ENCODE results near the gene HOXD3. TPM values are rescaled to one million over a fixed set of nuclear protein-coding genes. Genes with fewer than 3 reads are reported as not detected.
A peak's percentile ranks its signal among the peaks of the same experiment; 100 is the strongest.

Gene HOXD3
- total and polyA plus RNA-seq, 4 donors: 7.3 to 23.0 (median 14.7) TPM

- Histone ChIP-seq H3K4me3 (ENCODE audit: low read depth, low read length) (peak within 1 kb of the TSS; percentile 51), H3K27me3 (ENCODE audit: control insufficient read depth, insufficient read depth, low read length) (peaks cover 49% of the 10 kb centered on the region), H3K36me3 (ENCODE audit: control insufficient read depth, insufficient read depth, low read length) (no peaks in the 10 kb centered on the region), H3K27ac (ENCODE audit: low read depth, low read length) (no peak within 1 kb of the TSS), H3K4me1 (ENCODE audit: control insufficient read depth, insufficient read depth, low read length) (peaks cover 25% of the 10 kb centered on the region), H3K9me3 (ENCODE audit: control insufficient read depth, insufficient read depth, low read length) (no peaks in the 10 kb centered on the region)
- peak in 2 of 6 donors; percentile 51 to 72 for DNase-seq (ENCODE audit: low read depth in 4 of 6, low spot score in 6 of 6)
- WGBS (ENCODE audit: insufficient coverage): under 1% methylated on average over 62 of the region's 68 CpGs
Measured at GRCh38 chr2:176187899-176188773, 31.0 kb downstream of the HOXD3 start, which contains the start of gene HOXD1. Gene HOXD1, plus strand, starts transcription at chr2:176188668. Its CDS starts 134 bp downstream, at chr2:176188802.

DNA sequence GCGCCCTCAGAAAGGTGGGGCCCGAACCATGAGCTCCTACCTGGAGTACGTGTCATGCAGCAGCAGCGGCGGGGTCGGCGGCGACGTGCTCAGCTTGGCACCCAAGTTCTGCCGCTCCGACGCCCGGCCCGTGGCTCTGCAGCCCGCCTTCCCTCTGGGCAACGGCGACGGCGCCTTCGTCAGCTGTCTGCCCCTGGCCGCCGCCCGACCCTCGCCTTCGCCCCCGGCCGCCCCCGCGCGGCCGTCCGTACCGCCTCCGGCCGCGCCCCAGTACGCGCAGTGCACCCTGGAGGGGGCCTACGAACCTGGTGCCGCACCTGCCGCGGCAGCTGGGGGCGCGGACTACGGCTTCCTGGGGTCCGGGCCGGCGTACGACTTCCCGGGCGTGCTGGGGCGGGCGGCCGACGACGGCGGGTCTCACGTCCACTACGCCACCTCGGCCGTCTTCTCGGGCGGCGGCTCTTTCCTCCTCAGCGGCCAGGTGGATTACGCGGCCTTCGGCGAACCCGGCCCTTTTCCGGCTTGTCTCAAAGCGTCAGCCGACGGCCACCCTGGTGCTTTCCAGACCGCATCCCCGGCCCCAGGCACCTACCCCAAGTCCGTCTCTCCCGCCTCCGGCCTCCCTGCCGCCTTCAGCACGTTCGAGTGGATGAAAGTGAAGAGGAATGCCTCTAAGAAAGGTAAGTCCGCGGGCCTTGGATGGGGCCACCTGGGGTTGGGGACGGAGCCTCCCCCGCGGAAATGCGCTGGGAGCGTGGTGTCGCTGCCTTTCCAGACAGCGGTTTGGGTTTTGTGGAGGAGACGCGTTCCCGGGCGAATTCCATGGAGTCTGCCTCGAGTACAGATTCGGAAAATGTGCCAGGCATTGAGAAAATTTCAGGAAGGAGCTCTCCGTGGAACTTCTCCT is 31.9 kb downstream of the HOXD3 start:
- Histone ChIP-seq H3K27me3 (ENCODE audit: control insufficient read depth, insufficient read depth, low read length) (peaks cover 49% of the 10 kb centered on the region), H3K4me1 (ENCODE audit: control insufficient read depth, insufficient read depth, low read length) (peaks cover 25% of the 10 kb centered on the region), H3K27ac (ENCODE audit: low read depth, low read length) (no peak overlapping the region), H3K36me3 (ENCODE audit: control insufficient read depth, insufficient read depth, low read length) (no peaks in the 10 kb centered on the region), H3K4me3 (ENCODE audit: low read depth, low read length) (peak overlapping the region; percentile 51), H3K9me3 (ENCODE audit: control insufficient read depth, insufficient read depth, low read length) (no peaks in the 10 kb centered on the region)
- no peak for DNase-seq (ENCODE audit: low read depth in 4 of 6, low spot score in 6 of 6)
- 1% methylated on average over 91 of the region's 98 CpGs for WGBS (ENCODE audit: insufficient coverage)

DNA sequence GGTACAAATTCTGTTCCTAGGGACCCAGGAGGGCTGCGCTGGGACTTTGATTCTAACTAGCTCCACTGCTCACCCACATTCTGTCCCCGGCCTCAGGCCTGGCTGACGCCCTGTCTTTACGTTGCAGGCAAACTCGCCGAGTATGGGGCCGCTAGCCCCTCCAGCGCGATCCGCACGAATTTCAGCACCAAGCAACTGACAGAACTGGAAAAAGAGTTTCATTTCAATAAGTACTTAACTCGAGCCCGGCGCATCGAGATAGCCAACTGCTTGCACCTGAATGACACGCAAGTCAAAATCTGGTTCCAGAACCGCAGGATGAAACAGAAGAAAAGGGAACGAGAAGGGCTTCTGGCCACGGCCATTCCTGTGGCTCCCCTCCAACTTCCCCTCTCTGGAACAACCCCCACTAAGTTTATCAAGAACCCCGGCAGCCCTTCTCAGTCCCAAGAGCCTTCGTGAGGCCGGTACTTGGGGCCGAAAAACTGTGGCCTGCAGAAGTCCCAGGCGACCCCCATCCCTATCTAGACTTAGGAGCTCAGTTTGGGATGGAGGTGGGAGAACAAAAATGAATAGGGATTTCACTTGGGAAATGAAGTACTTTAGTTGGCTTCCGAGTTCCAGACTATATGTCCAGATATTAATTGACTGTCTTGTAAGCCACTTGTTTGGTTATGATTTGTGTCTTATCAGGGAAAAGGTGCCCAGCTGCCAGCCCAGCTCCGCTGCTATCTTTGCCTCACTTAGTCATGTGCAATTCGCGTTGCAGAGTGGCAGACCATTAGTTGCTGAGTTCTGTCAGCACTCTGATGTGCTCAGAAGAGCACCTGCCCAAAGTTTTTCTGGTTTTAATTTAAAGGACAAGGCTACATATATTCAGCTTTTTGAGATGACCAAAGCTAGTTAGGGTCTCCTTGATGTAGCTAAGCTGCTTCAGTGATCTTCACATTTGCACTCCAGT is 32.9 kb downstream of the HOXD3 start:
- peak overlapping the region; percentile 31 for H3K4me3 ChIP-seq (ENCODE audit: low read depth, low read length)
- no peak overlapping the region for H3K27ac ChIP-seq (ENCODE audit: low read depth, low read length)
- WGBS (ENCODE audit: insufficient coverage): 39% methylated on average over 18 of the region's 28 CpGs

GRCh38 chr2:176192351-176192750 is 35.2 kb downstream of the HOXD3 start:
- H3K4me3 ChIP-seq (ENCODE audit: low read depth, low read length): no peak overlapping the region
- no peak for DNase-seq (ENCODE audit: low read depth in 4 of 6, low spot score in 6 of 6)
- no peaks in the 10 kb centered on the region for H3K36me3 ChIP-seq (ENCODE audit: control insufficient read depth, insufficient read depth, low read length)

More for the DNA sequence above, 32.9 kb downstream of the HOXD3 start:
- Histone ChIP-seq H3K4me1 (ENCODE audit: control insufficient read depth, insufficient read depth, low read length) (peaks cover 25% of the 10 kb centered on the region), H3K9me3 (ENCODE audit: control insufficient read depth, insufficient read depth, low read length) (no peaks in the 10 kb centered on the region), H3K36me3 (ENCODE audit: control insufficient read depth, insufficient read depth, low read length) (no peaks in the 10 kb centered on the region), H3K27me3 (ENCODE audit: control insufficient read depth, insufficient read depth, low read length) (peaks cover 54% of the 10 kb centered on the region)
- peak in 1 of 6 donors; percentile 30 for DNase-seq (ENCODE audit: low read depth in 4 of 6, low spot score in 6 of 6)

DNA sequence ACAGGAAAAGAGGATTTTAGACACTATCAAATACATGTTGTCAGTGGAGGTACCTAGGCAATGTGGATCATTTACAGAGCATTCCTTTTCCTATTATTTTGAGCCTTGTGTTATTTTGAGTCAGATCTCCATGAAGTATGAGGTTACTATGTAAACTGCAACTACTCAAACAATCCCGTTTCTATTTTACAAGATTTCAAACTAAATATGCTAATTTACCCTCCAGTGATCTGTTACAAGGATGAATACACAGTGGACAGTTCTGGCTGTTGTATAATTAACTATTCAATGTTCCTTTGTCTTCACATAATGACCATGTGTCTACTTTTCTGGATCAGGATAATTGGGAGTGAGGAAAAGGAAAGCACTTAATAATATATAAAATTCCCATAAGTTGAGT is 35.9 kb downstream of the HOXD3 start:
- WGBS (ENCODE audit: insufficient coverage): no CpG with 5 or more reads among the region's 1 CpG
- no peak overlapping the region for H3K4me3 ChIP-seq (ENCODE audit: low read depth, low read length)
- no peak for DNase-seq (ENCODE audit: low read depth in 4 of 6, low spot score in 6 of 6)
- no peaks in the 10 kb centered on the region for H3K36me3 ChIP-seq (ENCODE audit: control insufficient read depth, insufficient read depth, low read length)
- no peak overlapping the region for H3K27ac ChIP-seq (ENCODE audit: low read depth, low read length)
- peaks cover 33% of the 10 kb centered on the region for H3K27me3 ChIP-seq (ENCODE audit: control insufficient read depth, insufficient read depth, low read length)
- no peaks in the 10 kb centered on the region for H3K9me3 ChIP-seq (ENCODE audit: control insufficient read depth, insufficient read depth, low read length)
- peaks cover 19% of the 10 kb centered on the region for H3K4me1 ChIP-seq (ENCODE audit: control insufficient read depth, insufficient read depth, low read length)

More at GRCh38 chr2:176192351-176192750, 35.2 kb downstream of the HOXD3 start:
- Histone ChIP-seq H3K9me3 (ENCODE audit: control insufficient read depth, insufficient read depth, low read length) (no peaks in the 10 kb centered on the region), H3K4me1 (ENCODE audit: control insufficient read depth, insufficient read depth, low read length) (peaks cover 25% of the 10 kb centered on the region), H3K27ac (ENCODE audit: low read depth, low read length) (no peak overlapping the region), H3K27me3 (ENCODE audit: control insufficient read depth, insufficient read depth, low read length) (peaks cover 40% of the 10 kb centered on the region)
- no CpG with 5 or more reads among the region's 1 CpG for WGBS (ENCODE audit: insufficient coverage)

- no peaks in the 10 kb centered on the region for H3K27me3 ChIP-seq (ENCODE audit: control insufficient read depth, insufficient read depth, low read length)
Measured at GRCh38 chr2:176199902-176200301, 42.8 kb downstream of the HOXD3 start.

GRCh38 chr2:176200971-176201370 is 43.9 kb downstream of the HOXD3 start:
- H3K36me3 ChIP-seq (ENCODE audit: control insufficient read depth, insufficient read depth, low read length): no peaks in the 10 kb centered on the region
- DNase-seq (ENCODE audit: low read depth in 4 of 6, low spot score in 6 of 6): no peak
- no peaks in the 10 kb centered on the region for H3K9me3 ChIP-seq (ENCODE audit: control insufficient read depth, insufficient read depth, low read length)
- no peak overlapping the region for H3K4me3 ChIP-seq (ENCODE audit: low read depth, low read length)
- H3K27me3 ChIP-seq (ENCODE audit: control insufficient read depth, insufficient read depth, low read length): no peaks in the 10 kb centered on the region
- 59% methylated on average over 21 of the region's 21 CpGs for WGBS (ENCODE audit: insufficient coverage)
- no peaks in the 10 kb centered on the region for H3K4me1 ChIP-seq (ENCODE audit: control insufficient read depth, insufficient read depth, low read length)
- H3K27ac ChIP-seq (ENCODE audit: low read depth, low read length): no peak overlapping the region

More at GRCh38 chr2:176199902-176200301, 42.8 kb downstream of the HOXD3 start:
- no peak for DNase-seq (ENCODE audit: low read depth in 4 of 6, low spot score in 6 of 6)
- no peaks in the 10 kb centered on the region for H3K4me1 ChIP-seq (ENCODE audit: control insufficient read depth, insufficient read depth, low read length)
- H3K36me3 ChIP-seq (ENCODE audit: control insufficient read depth, insufficient read depth, low read length): no peaks in the 10 kb centered on the region
- no peaks in the 10 kb centered on the region for H3K9me3 ChIP-seq (ENCODE audit: control insufficient read depth, insufficient read depth, low read length)
- H3K4me3 ChIP-seq (ENCODE audit: low read depth, low read length): no peak overlapping the region
- no peak overlapping the region for H3K27ac ChIP-seq (ENCODE audit: low read depth, low read length)

GRCh38 chr2:176202491-176202890 is 45.4 kb downstream of the HOXD3 start:
- Histone ChIP-seq H3K4me3 (ENCODE audit: low read depth, low read length) (no peak overlapping the region), H3K4me1 (ENCODE audit: control insufficient read depth, insufficient read depth, low read length) (no peaks in the 10 kb centered on the region), H3K9me3 (ENCODE audit: control insufficient read depth, insufficient read depth, low read length) (no peaks in the 10 kb centered on the region), H3K27ac (ENCODE audit: low read depth, low read length) (no peak overlapping the region), H3K27me3 (ENCODE audit: control insufficient read depth, insufficient read depth, low read length) (no peaks in the 10 kb centered on the region), H3K36me3 (ENCODE audit: control insufficient read depth, insufficient read depth, low read length) (no peaks in the 10 kb centered on the region)
- DNase-seq (ENCODE audit: low read depth in 4 of 6, low spot score in 6 of 6): no peak
- WGBS (ENCODE audit: insufficient coverage): 88% methylated on average over 5 of the region's 7 CpGs

GRCh38 chr2:176205126-176205525 is 48.0 kb downstream of the HOXD3 start:
- Histone ChIP-seq H3K27me3 (ENCODE audit: control insufficient read depth, insufficient read depth, low read length) (no peaks in the 10 kb centered on the region), H3K4me3 (ENCODE audit: low read depth, low read length) (no peak overlapping the region), H3K27ac (ENCODE audit: low read depth, low read length) (no peak overlapping the region), H3K4me1 (ENCODE audit: control insufficient read depth, insufficient read depth, low read length) (no peaks in the 10 kb centered on the region), H3K9me3 (ENCODE audit: control insufficient read depth, insufficient read depth, low read length) (no peaks in the 10 kb centered on the region), H3K36me3 (ENCODE audit: control insufficient read depth, insufficient read depth, low read length) (no peaks in the 10 kb centered on the region)
- DNase-seq (ENCODE audit: low read depth in 4 of 6, low spot score in 6 of 6): no peak
- WGBS (ENCODE audit: insufficient coverage): no CpG with 5 or more reads among the region's 1 CpG
